Left hindlimb (tissue), 1 donor: Measurements from ENCODE around the gene COPZ2.
"Not testable (repeated sequence)": the region's sequence is repeated elsewhere in the genome, so short reads cannot be mapped to it uniquely, and the experiment has no call there.

Source experiments
- DNase-seq: peaks from one replicate; pipeline ENCODE4 v3.0.0-alpha.2; 2018

COPZ2 gene

DNA sequence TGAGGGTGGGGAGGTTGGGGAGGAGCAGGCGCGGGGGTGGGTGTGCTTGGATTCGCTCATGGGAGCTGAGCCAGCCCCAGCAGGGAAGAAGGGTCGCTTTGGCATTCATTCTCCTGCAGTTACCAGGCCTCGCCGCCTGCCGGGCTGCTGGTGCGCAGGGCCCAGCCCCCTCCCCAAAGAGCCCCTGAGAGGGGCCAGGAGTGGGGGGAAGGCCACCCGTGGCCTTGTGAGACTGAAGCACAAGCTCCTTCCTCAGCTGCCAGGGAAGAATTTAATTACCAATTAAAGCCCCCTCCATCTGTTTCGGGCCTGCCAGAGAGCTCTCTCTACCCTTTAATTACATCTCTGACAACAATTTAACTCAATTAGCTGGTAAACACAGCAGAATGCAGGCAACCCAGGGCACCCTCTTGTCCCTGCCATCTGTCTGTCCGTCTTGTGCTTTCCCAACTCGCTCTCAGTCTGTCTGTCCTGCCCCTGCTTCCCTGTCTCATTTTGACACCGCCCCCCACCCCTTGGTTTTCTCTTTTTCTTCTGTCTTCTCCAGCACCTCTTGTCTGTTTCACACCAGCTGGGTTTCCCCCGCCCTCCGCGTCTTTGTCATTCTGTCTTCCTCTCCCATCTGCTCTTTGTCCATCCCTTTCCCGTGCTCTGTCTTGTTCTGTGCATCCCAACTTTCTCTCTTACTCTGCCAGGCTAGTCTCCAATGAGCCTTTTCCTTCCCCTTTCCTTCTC, 34.0 kb downstream of the COPZ2 start:
- DNase-seq = no peak

GRCh38 chr17:48002916-48003416, 34.6 kb downstream of the COPZ2 start:
- DNase-seq = no peak

- DNase-seq = no peak
These were observed 35.2 kb downstream of the COPZ2 start for GRCh38 chr17:48002266-48002915.

DNA sequence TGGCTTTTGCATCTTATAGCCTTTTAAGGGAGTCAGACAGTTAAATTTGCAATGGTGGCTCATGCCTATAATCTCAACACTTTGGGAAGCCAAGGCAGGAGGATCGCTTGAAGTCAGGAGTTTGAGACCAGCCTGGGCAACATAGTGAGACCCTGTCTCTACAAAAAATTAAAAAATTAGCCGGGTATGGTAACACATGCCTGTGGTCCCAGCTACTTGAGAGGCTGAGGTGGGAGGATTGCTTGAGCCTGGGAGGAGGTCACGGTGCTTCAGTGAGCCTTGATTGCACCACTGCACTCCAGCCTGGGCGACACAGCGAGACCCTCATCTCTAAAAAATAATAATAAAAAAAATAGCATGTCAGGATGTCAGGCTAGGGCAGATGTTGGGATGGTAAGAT, 35.9 kb downstream of the COPZ2 start:
- DNase-seq = not testable (repeated sequence)

- DNase-seq = no peak
These were observed 36.4 kb downstream of the COPZ2 start for GRCh38 chr17:48001197-48001596.

- no peak for DNase-seq
These were observed 38.0 kb downstream of the COPZ2 start for GRCh38 chr17:47999582-47999981.

DNA sequence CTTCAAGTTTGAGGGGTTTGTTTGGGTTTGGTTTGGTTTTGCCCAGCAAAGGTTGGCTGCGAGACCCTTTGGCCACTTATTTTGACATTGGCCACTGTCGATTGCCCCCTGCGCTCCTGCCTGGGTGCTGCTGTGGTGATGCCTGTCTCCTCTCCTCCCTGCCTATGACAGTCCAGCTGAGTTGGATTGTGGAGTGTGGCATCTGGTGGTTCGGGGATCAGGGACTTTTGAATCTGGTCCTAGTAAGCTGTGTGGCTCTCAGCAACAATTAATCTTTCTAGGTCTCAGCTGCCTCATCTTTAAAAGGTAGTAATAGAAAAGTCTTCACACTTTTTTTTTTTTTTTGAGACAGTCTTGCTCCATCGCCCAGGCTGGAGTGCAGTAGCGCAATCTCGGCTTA, 39.6 kb downstream of the COPZ2 start:
- no peak for DNase-seq

DNA sequence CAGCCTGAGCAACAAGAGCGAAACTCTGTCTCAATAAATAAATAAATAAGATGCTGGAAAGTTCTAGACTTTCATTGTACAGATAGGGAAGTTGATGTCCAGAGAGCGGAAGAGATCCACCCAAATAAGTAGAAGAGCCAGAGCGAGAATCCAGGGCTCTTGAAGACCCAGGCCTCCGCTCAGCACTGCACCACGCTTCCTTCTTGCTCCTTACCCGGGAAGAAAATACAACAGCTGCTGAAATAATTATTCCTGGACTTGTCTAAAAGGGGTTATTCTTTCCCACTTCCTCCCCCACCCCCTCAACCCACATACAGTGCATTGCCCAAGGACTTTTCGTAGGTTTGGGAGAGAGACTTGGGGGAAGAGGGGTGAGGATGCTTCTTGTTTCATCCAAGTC, 40.0 kb downstream of the COPZ2 start:
- no peak for DNase-seq

DNA sequence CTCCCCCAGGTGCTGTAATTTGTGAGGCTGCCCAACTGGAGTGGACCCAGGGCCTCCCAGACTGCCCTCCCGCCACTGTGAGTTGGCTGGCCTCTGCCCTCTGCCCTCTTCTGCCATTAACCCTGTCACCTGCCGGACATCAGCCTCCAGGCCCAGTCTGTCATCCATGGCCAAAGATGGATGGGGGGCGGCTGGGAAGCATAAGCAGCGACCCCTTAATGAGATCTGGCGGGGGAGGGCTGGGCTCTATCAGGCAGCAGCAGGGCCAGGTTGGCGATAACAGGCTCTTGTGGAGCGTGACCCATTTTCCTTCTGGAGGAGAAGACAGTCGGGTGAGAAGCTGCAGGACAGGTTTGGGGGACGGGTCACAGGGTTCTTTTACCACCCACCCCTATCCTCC, 41.4 kb downstream of the COPZ2 start:
- no peak for DNase-seq

DNA sequence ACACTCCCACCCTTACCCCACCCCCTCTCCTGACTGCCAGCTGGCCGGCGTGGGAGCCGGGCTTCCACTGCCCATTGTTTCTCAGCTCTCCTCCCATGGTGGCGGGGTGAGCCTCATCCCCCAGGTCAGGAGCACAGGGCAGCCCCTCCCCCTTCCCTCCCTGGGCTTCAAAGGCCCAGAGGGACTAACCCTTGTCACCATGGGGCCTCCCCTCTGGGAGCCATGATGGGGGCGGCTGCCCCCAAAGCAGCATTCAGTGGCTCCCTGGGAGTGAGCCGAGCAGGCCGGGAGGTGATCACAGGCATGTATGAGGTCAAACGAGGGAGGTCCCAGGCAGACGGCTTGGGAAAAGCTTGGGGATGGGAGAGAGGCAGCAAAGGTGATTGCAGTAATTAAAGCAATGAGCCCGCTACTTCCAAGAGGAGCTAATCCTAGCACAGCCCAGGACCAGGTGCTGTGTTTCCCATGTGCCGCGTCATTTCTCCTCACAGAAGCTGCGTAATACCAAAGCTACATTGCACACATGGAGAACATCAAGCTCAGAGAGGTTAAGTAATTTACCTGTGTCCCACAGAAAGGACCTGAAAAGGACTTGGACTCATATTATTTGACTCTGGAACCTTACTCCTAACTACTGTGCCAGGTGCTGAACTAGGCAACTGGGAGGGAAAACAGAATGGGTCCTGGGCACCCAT, 42.2 kb downstream of the COPZ2 start:
- DNase-seq = no peak

- DNase-seq = no peak
These were observed 42.9 kb downstream of the COPZ2 start for GRCh38 chr17:47994724-47995123.

DNA sequence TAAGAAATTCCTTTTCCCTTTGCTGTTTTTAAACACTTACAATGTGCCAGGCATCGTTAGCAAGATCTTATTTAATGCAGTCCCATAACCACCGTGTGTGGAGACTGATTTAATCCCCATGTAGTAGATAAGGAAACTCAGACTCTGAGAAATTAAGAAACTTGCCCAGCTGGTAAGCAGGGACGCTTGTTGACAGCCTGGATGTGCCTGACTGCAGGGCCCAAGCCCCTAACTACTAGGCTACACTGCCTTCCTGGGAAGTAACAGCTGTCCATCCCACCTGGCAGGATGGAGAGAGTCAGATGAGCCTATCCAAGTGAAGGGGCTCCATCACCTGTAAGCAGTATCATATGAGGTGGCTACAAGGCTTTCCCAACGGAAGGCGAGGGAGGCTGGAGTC, 43.6 kb downstream of the COPZ2 start:
- no peak for DNase-seq

DNA sequence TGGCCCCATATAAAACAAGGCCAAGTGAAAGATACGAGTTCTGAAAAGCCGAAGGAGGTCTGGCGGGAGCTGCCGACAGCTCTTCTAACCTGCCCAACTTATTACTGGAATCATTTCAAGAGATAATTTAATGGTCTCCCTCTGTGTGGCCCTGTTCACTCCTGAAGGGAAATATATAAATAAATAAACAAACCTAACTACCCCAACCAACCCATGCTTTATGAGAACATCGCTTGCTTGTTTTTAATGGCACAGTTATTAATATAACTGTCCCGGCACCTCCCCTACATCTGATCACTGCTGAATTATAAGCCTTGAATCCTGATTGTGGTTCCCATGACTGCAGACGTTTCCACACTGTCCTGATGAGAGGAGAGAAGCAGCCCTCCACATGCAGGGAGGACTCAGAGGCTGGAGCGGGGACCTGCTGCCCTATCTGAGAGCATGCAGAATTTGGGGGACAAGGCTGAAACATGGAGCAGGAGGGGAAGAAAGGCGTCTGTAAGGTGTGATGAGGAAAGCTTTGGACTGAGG, 44.5 kb downstream of the COPZ2 start:
- DNase-seq = no peak

GRCh38 chr17:47992216-47992615, 45.4 kb downstream of the COPZ2 start:
- no peak for DNase-seq

DNA sequence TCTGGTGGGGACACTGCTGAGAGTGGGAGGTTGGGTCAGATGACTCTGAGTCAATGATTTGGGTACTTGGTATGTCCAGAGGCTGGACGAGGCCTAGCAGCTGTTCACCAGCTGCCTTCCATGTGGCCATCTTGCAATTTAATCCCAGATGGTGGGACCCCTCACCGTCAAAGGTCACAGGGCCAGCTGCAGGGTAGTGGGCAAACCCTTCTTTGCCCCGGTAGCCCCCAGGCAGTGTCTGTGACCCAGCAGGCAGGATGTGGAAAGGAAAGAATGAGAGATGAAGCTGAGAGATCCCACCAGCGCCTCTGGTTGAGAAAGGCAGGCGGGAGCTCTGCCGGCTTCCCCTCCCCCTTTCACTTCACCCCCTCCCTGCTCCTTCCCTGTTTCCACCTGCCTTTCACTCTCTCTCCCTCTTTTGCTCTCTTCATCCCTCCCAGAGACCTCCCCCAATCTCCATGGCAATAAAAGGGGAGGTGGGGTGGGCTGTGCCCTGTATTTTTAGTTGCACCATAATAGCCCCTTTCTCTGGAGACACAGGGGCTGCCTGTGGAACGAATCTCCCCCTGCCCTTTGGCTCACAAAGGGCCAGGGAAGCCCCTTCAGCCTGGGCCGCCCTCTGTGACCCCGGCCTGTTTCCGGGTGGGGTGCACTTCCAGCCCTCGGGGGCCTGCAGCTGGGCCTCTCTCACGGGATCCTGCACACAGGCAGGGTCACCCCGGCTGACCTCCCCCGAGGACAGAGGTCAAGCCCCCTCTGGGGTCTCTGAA, 46.5 kb downstream of the COPZ2 start:
- no peak for DNase-seq

DNA sequence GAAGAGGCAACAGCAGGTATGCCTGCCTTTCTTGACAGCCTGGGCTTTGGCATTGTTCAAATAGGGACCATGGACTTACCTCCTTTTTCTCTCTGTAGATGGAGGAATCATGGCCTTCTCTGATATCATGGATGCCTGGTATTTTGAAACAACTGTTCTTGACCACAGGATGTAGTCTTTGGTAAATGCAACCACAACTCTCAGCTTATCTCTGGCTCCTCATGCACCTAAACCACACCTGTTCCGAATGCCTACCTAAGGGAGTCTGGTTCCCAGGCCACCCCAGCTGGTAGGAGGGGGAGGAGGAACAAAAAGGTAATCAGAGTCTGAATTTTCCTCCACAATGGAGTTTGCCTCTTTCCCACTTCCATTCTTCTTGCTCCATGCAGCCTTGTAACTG, 47.9 kb downstream of the COPZ2 start:
- DNase-seq = no peak

DNA sequence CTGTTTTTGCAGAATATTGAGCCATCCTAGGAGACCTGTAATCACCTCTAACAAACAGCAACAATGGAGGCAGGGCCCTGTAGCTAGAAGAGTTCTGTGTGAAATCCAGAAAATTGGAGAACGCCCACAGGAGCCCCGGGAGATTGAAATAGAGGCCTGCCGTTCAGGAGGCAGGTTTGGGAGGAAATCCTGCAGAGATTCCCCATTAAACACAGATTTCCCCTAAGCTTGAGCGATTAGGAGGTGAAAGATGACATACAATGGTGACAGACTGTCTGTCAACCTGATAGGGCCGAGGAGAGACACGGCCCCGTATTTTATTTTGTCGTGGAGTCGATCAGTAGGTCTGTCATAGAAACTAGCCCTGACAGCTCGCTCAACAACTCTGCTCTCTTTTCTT, 48.4 kb downstream of the COPZ2 start:
- no peak for DNase-seq

DNA sequence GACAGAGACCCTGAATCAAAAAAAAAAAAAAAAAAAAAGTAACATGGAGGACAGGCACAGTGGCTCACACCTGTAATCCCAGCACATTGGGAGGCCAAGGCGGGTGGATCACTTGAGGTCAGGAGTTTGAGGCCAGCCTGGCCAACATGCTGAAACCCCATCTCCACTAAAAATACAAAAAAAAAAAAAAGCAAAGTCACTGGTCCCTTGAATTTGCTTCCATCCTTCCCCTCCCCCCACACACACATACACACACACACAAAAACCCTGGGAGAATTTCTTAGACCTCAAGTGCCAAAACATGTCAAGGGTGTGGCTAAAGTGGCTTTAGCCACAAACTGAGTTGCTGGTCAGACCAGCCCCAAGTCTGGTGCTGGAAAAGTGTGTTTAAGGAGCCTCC, 49.2 kb downstream of the COPZ2 start:
- DNase-seq = not testable (repeated sequence)

GRCh38 chr17:47987240-47987835, 50.3 kb downstream of the COPZ2 start:
- DNase-seq = no peak

DNA sequence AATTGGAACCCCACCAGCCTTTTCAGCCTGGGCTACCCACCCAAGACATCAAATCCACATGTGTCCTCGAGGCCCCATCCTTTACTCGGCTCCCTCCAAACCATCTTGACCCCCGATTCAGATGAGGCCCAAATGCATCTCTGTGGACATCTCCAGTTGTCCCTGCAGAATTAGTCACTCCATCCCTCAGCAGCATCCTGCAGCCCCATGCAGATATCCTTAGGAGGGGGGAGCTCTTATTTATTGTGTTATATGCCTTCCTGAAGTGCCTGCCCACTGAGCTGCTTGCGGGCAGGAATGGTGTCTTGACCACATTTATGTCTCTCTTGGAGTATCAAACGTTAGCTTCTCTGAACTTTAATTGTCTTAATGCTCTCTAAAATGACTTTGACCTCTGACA, 51.1 kb downstream of the COPZ2 start:
- DNase-seq = no peak

DNA sequence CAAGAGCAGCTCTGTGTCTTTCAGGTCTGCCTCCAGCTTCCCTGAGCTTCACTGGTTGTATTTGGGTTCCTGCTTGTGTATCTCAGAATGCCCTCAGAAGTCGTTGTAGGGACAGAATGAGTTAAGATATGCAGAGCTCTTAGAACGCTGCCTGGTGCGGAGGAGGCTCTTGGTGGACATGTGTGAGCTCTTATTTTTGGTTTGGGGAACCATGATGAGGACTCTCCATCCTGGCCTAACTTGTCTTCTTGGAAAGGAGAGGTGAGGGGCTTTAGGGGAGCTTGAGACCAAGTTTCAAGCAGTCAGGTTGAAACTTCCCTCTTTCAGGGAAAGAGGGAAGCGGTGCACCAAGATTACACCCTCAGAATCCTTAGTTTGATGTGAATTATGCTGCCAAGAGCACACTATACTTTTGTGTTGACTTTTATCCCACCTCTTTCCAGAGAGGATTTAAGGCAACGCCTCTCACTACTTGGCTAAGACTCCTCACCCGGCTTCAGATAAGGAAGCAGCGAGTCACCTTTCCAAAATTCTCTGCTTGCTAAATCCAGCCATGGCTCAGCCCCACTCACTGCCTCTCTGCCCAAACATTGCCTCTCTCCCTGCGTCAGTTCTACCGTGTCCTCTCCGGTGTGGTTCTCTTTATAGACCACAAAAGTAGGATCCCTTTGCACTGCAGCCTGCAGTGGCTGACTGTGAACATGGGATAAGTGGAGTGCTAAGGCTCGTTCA, 53.9 kb downstream of the COPZ2 start:
- DNase-seq = no peak
